ENCODE measurements around the gene CBR1. TPM values are rescaled to one million over a fixed set of nuclear protein-coding genes. Genes with fewer than 3 reads are reported as not detected.

The CBR1 gene
- total and polyA plus RNA-seq, 9 of the 15 experiments (the other 6 are each of a cell fraction or from before 2014, with no cell fraction given) = 2.5 to 33.8 (median 15.1) TPM

DNA sequence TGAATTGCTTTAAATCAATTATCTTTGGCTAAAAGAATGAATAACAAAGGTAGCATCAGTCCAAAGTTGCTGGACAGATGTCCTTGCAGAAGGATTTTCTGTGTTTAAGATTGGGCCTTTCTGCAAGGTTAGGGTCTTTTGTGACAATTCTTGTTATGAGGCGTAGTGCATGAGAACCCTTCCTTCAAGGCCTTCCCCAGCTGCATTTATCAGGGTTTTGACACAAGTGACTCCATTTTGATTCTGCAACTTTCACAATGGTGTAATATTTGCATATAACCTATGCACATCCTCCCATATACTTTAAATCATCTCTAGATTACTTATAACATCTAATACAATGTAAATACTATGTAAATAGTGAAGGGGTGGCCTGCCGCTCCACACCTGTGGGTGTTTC is 8.4 kb upstream of the CBR1 start (continued):
- TF ChIP-seq, protein P1, sequence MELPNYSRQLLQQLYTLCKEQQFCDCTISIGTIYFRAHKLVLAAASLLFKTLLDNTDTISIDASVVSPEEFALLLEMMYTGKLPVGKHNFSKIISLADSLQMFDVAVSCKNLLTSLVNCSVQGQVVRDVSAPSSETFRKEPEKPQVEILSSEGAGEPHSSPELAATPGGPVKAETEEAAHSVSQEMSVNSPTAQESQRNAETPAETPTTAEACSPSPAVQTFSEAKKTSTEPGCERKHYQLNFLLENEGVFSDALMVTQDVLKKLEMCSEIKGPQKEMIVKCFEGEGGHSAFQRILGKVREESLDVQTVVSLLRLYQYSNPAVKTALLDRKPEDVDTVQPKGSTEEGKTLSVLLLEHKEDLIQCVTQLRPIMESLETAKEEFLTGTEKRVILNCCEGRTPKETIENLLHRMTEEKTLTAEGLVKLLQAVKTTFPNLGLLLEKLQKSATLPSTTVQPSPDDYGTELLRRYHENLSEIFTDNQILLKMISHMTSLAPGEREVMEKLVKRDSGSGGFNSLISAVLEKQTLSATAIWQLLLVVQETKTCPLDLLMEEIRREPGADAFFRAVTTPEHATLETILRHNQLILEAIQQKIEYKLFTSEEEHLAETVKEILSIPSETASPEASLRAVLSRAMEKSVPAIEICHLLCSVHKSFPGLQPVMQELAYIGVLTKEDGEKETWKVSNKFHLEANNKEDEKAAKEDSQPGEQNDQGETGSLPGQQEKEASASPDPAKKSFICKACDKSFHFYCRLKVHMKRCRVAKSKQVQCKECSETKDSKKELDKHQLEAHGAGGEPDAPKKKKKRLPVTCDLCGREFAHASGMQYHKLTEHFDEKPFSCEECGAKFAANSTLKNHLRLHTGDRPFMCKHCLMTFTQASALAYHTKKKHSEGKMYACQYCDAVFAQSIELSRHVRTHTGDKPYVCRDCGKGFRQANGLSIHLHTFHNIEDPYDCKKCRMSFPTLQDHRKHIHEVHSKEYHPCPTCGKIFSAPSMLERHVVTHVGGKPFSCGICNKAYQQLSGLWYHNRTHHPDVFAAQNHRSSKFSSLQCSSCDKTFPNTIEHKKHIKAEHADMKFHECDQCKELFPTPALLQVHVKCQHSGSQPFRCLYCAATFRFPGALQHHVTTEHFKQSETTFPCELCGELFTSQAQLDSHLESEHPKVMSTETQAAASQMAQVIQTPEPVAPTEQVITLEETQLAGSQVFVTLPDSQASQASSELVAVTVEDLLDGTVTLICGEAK (IDR thresholded peaks at IDR 0.05) = no peak
- TF ChIP-seq, protein P1 (CRISPR knock-in tag; IDR thresholded peaks at IDR 0.05) = no peak
- TF ChIP-seq, protein P2, sequence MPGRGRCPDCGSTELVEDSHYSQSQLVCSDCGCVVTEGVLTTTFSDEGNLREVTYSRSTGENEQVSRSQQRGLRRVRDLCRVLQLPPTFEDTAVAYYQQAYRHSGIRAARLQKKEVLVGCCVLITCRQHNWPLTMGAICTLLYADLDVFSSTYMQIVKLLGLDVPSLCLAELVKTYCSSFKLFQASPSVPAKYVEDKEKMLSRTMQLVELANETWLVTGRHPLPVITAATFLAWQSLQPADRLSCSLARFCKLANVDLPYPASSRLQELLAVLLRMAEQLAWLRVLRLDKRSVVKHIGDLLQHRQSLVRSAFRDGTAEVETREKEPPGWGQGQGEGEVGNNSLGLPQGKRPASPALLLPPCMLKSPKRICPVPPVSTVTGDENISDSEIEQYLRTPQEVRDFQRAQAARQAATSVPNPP (IDR thresholded peaks at IDR 0.05; ENCODE audit: borderline replicate concordance, insufficient read depth, insufficient read length) = no peak
- TF ChIP-seq, protein P3, sequence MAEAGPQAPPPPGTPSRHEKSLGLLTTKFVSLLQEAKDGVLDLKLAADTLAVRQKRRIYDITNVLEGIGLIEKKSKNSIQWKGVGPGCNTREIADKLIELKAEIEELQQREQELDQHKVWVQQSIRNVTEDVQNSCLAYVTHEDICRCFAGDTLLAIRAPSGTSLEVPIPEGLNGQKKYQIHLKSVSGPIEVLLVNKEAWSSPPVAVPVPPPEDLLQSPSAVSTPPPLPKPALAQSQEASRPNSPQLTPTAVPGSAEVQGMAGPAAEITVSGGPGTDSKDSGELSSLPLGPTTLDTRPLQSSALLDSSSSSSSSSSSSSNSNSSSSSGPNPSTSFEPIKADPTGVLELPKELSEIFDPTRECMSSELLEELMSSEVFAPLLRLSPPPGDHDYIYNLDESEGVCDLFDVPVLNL (CRISPR knock-in tag; IDR thresholded peaks at IDR 0.05; ENCODE audit: low read depth) = no peak
- TF ChIP-seq ETS2 (tag; IDR thresholded peaks at IDR 0.05; ENCODE audit: borderline replicate concordance, poor library complexity, severe bottlenecking) (no peak), SLC30A9 (CRISPR knock-in tag; IDR thresholded peaks at IDR 0.05) (no peak), ZNF764 (CRISPR knock-in tag; IDR thresholded peaks at IDR 0.05; ENCODE audit: low read depth) (no peak), UBTF (IDR thresholded peaks at IDR 0.05; ENCODE audit: borderline replicate concordance in 1 of 2, low read depth in 2 of 2, low read length in 2 of 2) (no peak), ZNF780A (CRISPR knock-in tag; IDR thresholded peaks at IDR 0.05) (no peak), TEAD1 (CRISPR knock-in tag; IDR thresholded peaks at IDR 0.05) (0 out of 4 replicates have a peak, but pooled peaks of 1 of the 2 experiments have one; percentile 44), PHB2 (IDR thresholded peaks at IDR 0.05; ENCODE audit: low read depth) (no peak), FOXK2 (conservative IDR thresholded peaks at IDR 0.05 in 1 of 2, IDR thresholded peaks at IDR 0.05 in 1 of 2; ENCODE audit: low read depth in 2 of 2) (no peak), STAT5B (CRISPR knock-in tag; IDR thresholded peaks at IDR 0.05) (peak; percentile 26; the same call in 1 of the 2 replicates), NFIX (CRISPR knock-in tag; IDR thresholded peaks at IDR 0.05; ENCODE audit: low read depth) (no peak)

Data from K562 (cell line).